Esophagus muscularis mucosa (tissue), 4 donors: ENCODE data around the gene TTC12. TPM values are rescaled to one million over a fixed set of nuclear protein-coding genes. Genes with fewer than 3 reads are reported as not detected.
A peak's percentile ranks its signal among the peaks of the same experiment; 100 is the strongest.

Experiments used
- DNase-seq: peaks from one replicate; pipeline ENCODE4 v3.0.0-alpha.2; 2017; ENCODE audit errors: extremely low spot score
- H3K27ac ChIP-seq, 4 donors: fragments of 200-600 bp; sonication (generic); replicated peaks in 1 of 4; 1 replicate in 3 of 4; 2 replicates in 1 of 4; pipeline ENCODE4 v1.5.1; 2016 to 2019; ENCODE audit warnings: mild to moderate bottlenecking in 1 of 4
- H3K27me3 ChIP-seq, 4 donors: fragments of 200-600 bp; sonication (generic); one replicate each; pipeline versions ENCODE4 v1.5.1 to v1.6.0; 2016 to 2019
- H3K36me3 ChIP-seq, 4 donors: fragments of 200-600 bp; sonication (generic); one replicate each; pipeline ENCODE4 v1.5.1; 2016 to 2019
- H3K4me1 ChIP-seq, 4 donors: fragments of 200-600 bp; sonication (generic); one replicate each; pipeline ENCODE4 v1.5.1; 2016 to 2019
- H3K4me3 ChIP-seq, 4 donors: fragments of 200-600 bp; sonication (generic); 1 replicate in 2 of 4; 2 replicates in 2 of 4; pipeline ENCODE4 v1.5.1; 2016 to 2019; ENCODE audit warnings: mild to moderate bottlenecking in 4 of 4, moderate library complexity in 1 of 4
- H3K9me3 ChIP-seq, 4 donors: fragments of 200-600 bp; sonication (generic); 1 replicate in 3 of 4; 2 replicates in 1 of 4; pipeline ENCODE4 v1.5.1; 2016 to 2019
- EP300 ChIP-seq: sonication (generic); formaldehyde crosslinking; IDR thresholded peaks from one replicate; pipeline ENCODE4 v1.6.1; 2017; ENCODE audit warnings: antibody characterized with exemption
- POLR2A ChIP-seq: fragments of 450-650 bp; IDR thresholded peaks from one replicate; pipeline ENCODE4 v1.6.1; 2017; ENCODE audit warnings: antibody characterized with exemption, moderate library complexity, mild to moderate bottlenecking, low read depth
- POLR2AphosphoS5 ChIP-seq, 2 donors: sonication (generic); formaldehyde crosslinking; IDR thresholded peaks; one replicate each; pipeline ENCODE4 v1.6.1; 2017; ENCODE audit warnings: antibody characterized with exemption in 2 of 2
- WGBS: methylation state at CpG from one replicate; pipeline ENCODE4 v1.1.5; 2018; 5-methylcytosine and 5-hydroxymethylcytosine counted together
- intact Hi-C: fragments of 100-400 bp; cut with DNase I; formaldehyde crosslinking; loops from one replicate; pipeline ENCODE4 v1.15.1; 2023
- total RNA-seq, 4 donors: library from RNA; depleted of rRNA; stranded (reverse); fragments of >200 nt; gene quantifications; one replicate each; pipeline versions ENCODE4 v1.1.0 to v1.2.1, GENCODE V29; 2016
- TF ChIP-seq, protein P1 (sequence below), 3 experiments: fragments of 200-600 bp in 2 of 3; fragments of 450-650 bp in 1 of 3; sonication (generic) in 2 of 3; IDR thresholded peaks; one replicate each; pipeline ENCODE4 v1.5.1; 2017 to 2019; ENCODE audit warnings: antibody characterized with exemption in 3 of 3, mild to moderate bottlenecking in 2 of 3, moderate library complexity in 1 of 3

Gene TTC12
- total RNA-seq, 4 donors from 2014 or later: 10.4 to 16.2 (median 13.3) TPM

DNA sequence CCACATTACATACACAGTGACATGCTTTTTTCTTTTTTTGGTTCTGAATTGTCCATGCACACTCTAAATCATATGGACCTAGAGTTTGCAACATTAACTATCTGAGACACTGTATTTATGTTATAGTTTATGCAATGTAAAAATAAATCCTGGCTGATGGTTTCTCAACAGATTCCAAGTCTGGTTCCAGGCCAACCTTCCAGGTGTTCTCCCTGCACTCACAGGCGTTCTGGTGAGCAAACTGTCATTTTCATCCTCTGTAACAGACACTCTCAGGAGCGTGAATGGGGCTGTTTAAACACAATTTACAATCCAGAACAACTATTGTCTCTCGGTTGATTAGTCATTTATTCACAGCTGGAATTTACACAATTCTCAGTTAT, 36.7 kb downstream of the TTC12 start:
- WGBS: 48% methylated on average over 3 of the region's 3 CpGs
- Histone ChIP-seq H3K4me3 (no peak overlapping the region), H3K27ac (no peak overlapping the region), H3K4me1 (no peaks in the 10 kb centered on the region), H3K27me3 (no peaks in the 10 kb centered on the region), H3K36me3 (peaks cover 18 to 81% (median 44%) of the 10 kb centered on the region in 4 donors), H3K9me3 (peaks cover 0 to 9% (median 3%) of the 10 kb centered on the region in 4 donors)
- no peak for DNase-seq
- TF ChIP-seq EP300: no peak
- TF ChIP-seq, protein P1, sequence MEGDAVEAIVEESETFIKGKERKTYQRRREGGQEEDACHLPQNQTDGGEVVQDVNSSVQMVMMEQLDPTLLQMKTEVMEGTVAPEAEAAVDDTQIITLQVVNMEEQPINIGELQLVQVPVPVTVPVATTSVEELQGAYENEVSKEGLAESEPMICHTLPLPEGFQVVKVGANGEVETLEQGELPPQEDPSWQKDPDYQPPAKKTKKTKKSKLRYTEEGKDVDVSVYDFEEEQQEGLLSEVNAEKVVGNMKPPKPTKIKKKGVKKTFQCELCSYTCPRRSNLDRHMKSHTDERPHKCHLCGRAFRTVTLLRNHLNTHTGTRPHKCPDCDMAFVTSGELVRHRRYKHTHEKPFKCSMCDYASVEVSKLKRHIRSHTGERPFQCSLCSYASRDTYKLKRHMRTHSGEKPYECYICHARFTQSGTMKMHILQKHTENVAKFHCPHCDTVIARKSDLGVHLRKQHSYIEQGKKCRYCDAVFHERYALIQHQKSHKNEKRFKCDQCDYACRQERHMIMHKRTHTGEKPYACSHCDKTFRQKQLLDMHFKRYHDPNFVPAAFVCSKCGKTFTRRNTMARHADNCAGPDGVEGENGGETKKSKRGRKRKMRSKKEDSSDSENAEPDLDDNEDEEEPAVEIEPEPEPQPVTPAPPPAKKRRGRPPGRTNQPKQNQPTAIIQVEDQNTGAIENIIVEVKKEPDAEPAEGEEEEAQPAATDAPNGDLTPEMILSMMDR (IDR thresholded peaks at IDR 0.05): no peak
- TF ChIP-seq POLR2A: no peak
- TF ChIP-seq POLR2AphosphoS5 (IDR thresholded peaks at IDR 0.05): no peak
- intact Hi-C loops: no loop called here

DNA sequence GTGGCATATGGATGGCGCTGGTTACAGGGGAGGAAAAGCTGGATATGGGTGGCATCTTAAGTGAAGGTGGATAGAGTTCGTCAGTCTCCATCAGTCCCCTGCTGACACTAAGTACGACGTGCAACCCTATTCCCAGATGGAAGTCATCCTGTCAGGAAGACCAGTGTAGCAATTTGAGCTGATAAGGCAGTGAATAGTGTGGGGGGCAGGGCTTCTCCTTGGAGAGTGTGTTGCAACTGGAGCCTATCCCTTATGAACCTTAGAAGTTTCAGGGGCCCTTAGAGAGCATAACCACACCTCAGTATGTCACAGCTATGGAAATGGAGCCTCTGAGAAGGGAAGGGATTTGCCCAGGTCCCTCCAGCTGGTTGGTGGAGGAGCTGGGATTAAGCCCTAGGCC, 37.1 kb downstream of the TTC12 start:
- Histone ChIP-seq H3K27ac (no peak overlapping the region), H3K27me3 (no peaks in the 10 kb centered on the region), H3K4me1 (no peaks in the 10 kb centered on the region), H3K9me3 (peaks cover 0 to 11% (median 5%) of the 10 kb centered on the region in 4 donors), H3K4me3 (no peak overlapping the region), H3K36me3 (peaks cover 22 to 85% (median 48%) of the 10 kb centered on the region in 4 donors)
- 89% methylated on average over 4 of the region's 4 CpGs for WGBS
- intact Hi-C loops: no loop called here
- DNase-seq: peak; percentile 70
- TF ChIP-seq POLR2A (no peak), EP300 (no peak), POLR2AphosphoS5 (IDR thresholded peaks at IDR 0.05) (no peak)
- TF ChIP-seq, protein P1 (IDR thresholded peaks at IDR 0.05): no peak

GRCh38 chr11:113356203-113356602, 41.8 kb downstream of the TTC12 start:
- Histone ChIP-seq H3K4me3 (no peak overlapping the region), H3K36me3 (peaks cover 30 to 95% (median 63%) of the 10 kb centered on the region in 4 donors), H3K9me3 (peaks cover 0 to 11% (median 5%) of the 10 kb centered on the region in 4 donors), H3K4me1 (no peaks in the 10 kb centered on the region), H3K27ac (no peak overlapping the region), H3K27me3 (no peaks in the 10 kb centered on the region)
- 100% methylated on average over 3 of the region's 3 CpGs for WGBS
- no peak for DNase-seq
- no peak for TF ChIP-seq POLR2A
- TF ChIP-seq, protein P1 (IDR thresholded peaks at IDR 0.05): no peak
- TF ChIP-seq POLR2AphosphoS5 (IDR thresholded peaks at IDR 0.05): no peak
- no peak for TF ChIP-seq EP300
- intact Hi-C loops: no loop called here

GRCh38 chr11:113363406-113363805, 49.0 kb downstream of the TTC12 start:
- intact Hi-C loops: no loop called here
- peaks cover 33 to 99% (median 89%) of the 10 kb centered on the region in 4 donors for H3K36me3 ChIP-seq
- TF ChIP-seq POLR2A (no peak), EP300 (no peak), POLR2AphosphoS5 (IDR thresholded peaks at IDR 0.05) (no peak)
- TF ChIP-seq, protein P1 (IDR thresholded peaks at IDR 0.05): no peak

DNA sequence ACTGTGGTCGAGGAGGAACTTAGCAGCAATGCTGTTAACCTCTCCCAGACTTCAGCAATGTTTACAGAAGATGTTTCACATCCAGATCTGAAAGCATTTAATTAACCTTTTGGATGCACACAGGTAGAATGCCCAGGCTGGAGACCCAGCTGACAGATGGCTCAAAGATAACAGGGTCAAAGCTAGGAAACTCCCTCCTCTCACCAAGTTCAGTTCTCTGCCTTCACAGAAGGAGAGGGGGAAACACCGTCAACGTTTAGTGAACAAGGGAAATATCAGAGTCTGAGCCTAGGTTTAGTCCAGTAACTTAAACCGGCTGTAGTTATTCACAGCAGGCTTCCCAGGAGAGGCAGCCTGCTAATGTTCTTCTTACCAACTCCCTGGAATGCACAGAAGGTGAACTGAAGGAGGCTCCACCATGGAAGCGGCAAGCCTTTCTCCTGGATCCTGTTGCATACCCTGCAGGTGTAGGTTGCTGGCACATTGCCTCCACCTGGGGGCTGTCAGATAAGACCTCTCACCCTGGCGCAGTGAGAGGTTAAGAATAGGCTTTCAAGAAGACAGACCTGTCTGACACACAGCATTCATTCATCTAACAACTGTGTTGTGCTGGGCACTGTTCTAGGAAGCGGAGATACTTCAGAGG, 49.7 kb downstream of the TTC12 start:
- intact Hi-C loops: no loop called here
- Histone ChIP-seq H3K4me1 (no peaks in the 10 kb centered on the region), H3K4me3 (no peak overlapping the region), H3K27me3 (no peaks in the 10 kb centered on the region), H3K27ac (no peak overlapping the region), H3K36me3 (peaks cover 33 to 99% (median 86%) of the 10 kb centered on the region in 4 donors), H3K9me3 (no peaks in the 10 kb centered on the region)
- TF ChIP-seq, protein P1 (IDR thresholded peaks at IDR 0.05): no peak
- no peak for TF ChIP-seq POLR2AphosphoS5 (IDR thresholded peaks at IDR 0.05)
- no peak for TF ChIP-seq POLR2A
- TF ChIP-seq EP300: no peak
- WGBS: 89% methylated on average over 7 of the region's 7 CpGs
- no peak for DNase-seq

More at GRCh38 chr11:113363406-113363805, 49.0 kb downstream of the TTC12 start:
- Histone ChIP-seq H3K9me3 (no peaks in the 10 kb centered on the region), H3K4me1 (no peaks in the 10 kb centered on the region), H3K27ac (no peak overlapping the region), H3K4me3 (no peak overlapping the region), H3K27me3 (no peaks in the 10 kb centered on the region)
- no peak for DNase-seq
- 85% methylated on average over 5 of the region's 5 CpGs for WGBS
